Neural progenitor cell (in vitro differentiated cells): Measurements from ENCODE around the gene SETDB2. TPM values are rescaled to one million over a fixed set of nuclear protein-coding genes. Genes with fewer than 3 reads are reported as not detected.

Experiments
- DNase-seq: peaks from one replicate; pipeline ENCODE4 v3.0.0-alpha.2; 2016; ENCODE audit warnings: low spot score
- H2AFZ ChIP-seq: fragments of 200-600 bp; sonication (generic); replicated peaks from 2 replicates; pipeline ENCODE4 v1.6.1; 2016; ENCODE audit warnings: antibody characterized with exemption
- H3F3A ChIP-seq: fragments of 200-600 bp; sonication (generic); 2 replicates; pipeline ENCODE4 v1.6.1; 2016; ENCODE audit warnings: antibody characterized with exemption, low read depth
- H3K27ac ChIP-seq: fragments of 200-600 bp; sonication (generic); 2 replicates; pipeline ENCODE4 v1.5.1; 2016; ENCODE audit warnings: mild to moderate bottlenecking
- H3K27me3 ChIP-seq: fragments of 200-600 bp; sonication (generic); 2 replicates; pipeline ENCODE4 v1.6.1; 2016; ENCODE audit warnings: mild to moderate bottlenecking, moderate library complexity
- H3K36me3 ChIP-seq: fragments of 200-600 bp; sonication (generic); 2 replicates; pipeline ENCODE4 v1.5.1; 2016
- H3K4me1 ChIP-seq: fragments of 200-600 bp; sonication (generic); 2 replicates; pipeline ENCODE4 v1.6.1; 2016; ENCODE audit warnings: mixed run types
- H3K4me2 ChIP-seq: fragments of 200-600 bp; sonication (generic); 2 replicates; pipeline ENCODE4 v1.6.1; 2016
- H3K4me3 ChIP-seq: fragments of 200-600 bp; sonication (generic); 2 replicates; pipeline ENCODE4 v1.5.1; 2016
- H3K79me2 ChIP-seq: fragments of 200-600 bp; sonication (generic); 2 replicates; pipeline ENCODE4 v1.6.1; 2016; ENCODE audit warnings: low read depth
- H3K9ac ChIP-seq: fragments of 200-600 bp; sonication (generic); 2 replicates; pipeline ENCODE4 v1.6.1; 2016
- H3K9me3 ChIP-seq: fragments of 200-600 bp; sonication (generic); 2 replicates; pipeline ENCODE4 v1.5.1; 2016; ENCODE audit warnings: low read depth
- H4K20me1 ChIP-seq: fragments of 200-600 bp; sonication (generic); 2 replicates; pipeline ENCODE4 v1.6.1; 2016; ENCODE audit warnings: low read depth
- H3K27ac Mint-ChIP-seq: 3 replicates; pipeline ENCODE4 v1.8.0; 2021; ENCODE audit warnings: mixed read lengths
- H3K27me3 Mint-ChIP-seq: 2 replicates; pipeline ENCODE4 v1.8.0; 2022; ENCODE audit warnings: low read depth, mild to moderate bottlenecking, inconsistent platforms, moderate library complexity, mixed read lengths; ENCODE audit not compliant: insufficient read depth
- H3K36me3 Mint-ChIP-seq: 3 replicates; pipeline ENCODE4 v1.8.0; 2021; ENCODE audit warnings: mixed read lengths
- H3K4me1 Mint-ChIP-seq: 3 replicates; pipeline ENCODE4 v1.8.0; 2021; ENCODE audit warnings: mixed read lengths
- H3K4me3 Mint-ChIP-seq: 3 replicates; pipeline ENCODE4 v1.8.0; 2021; ENCODE audit warnings: mild to moderate bottlenecking, moderate library complexity, mixed read lengths
- H3K9me3 Mint-ChIP-seq: 3 replicates; pipeline ENCODE4 v1.8.0; 2020; ENCODE audit warnings: mixed read lengths
- CTCF ChIP-seq: fragments of 200-600 bp; sonication (generic); IDR thresholded peaks from 2 replicates; pipeline ENCODE4 v1.5.1; 2017; ENCODE audit warnings: antibody characterized with exemption, mild to moderate bottlenecking
- EZH2 ChIP-seq: fragments of 200-600 bp; sonication (generic); IDR thresholded peaks from 2 replicates; pipeline ENCODE4 v1.6.1; 2017; ENCODE audit warnings: antibody characterized with exemption, mild to moderate bottlenecking, moderate library complexity
- EZH2phosphoT487 ChIP-seq: fragments of 200-600 bp; sonication (generic); IDR thresholded peaks from 2 replicates; pipeline ENCODE4 v1.6.1; 2017; ENCODE audit warnings: antibody characterized with exemption
- total RNA-seq: library from RNA; depleted of rRNA; stranded (reverse); fragments of >200 nt; gene quantifications from 2 replicates; pipeline ENCODE4 v1.2.3, GENCODE V29; 2015; ENCODE audit warnings: low replicate concordance

Gene SETDB2
- total RNA-seq, 1 donor from 2014 or later = 9.5 TPM

- Mint-ChIP-seq H3K4me1 (peaks cover 21% of the 10 kb centered on the region), H3K4me3 (peak overlapping the region; percentile 98), H3K9me3 (no peaks in the 10 kb centered on the region)
These were observed 744 bp upstream of the SETDB2 start for GRCh38 chr13:49443357-49443703.

DNA sequence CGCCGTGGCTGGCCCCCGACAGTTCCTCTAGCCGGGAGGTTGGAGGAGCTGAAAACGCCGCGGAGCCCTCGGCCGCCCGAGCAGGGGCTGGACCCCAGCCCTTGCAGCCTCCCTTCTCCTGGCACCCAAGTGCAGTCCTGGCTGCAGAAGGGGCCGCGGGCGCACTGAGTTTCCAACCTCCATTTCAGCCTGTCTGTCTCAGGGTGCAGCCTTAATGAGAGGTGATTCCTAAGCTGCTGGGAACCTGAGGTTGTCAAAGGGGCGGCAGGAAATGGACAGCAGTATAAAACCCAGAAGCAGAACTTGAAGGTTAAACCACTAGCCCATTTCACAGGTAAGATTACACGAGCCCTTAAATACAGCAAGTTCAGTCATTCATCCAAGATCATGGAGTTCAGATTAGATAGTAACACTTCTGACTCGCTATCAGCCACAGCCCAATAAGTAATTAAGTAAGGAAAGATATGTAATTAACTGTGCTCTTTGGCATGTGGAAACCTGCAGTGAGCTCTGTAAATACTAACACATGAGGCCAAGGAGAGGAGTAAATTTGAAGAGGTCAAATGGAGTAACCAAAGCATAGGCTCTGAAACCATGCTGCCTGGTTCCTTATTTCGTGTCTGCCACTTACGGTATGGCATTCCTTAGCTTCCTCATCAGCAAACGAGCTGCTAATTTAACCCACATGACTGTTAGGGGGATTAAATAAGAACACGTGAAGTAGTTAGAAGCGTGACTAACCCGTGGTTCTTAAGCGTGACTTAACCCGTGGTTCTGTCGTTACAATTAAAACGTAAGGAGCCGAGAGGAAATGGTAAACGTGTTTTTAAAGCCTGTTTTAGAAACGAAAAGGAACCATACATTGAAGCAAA, 686 bp downstream of the SETDB2 start:
- Histone ChIP-seq H3K4me1 (no peaks in the 10 kb centered on the region), H3K4me3 (peak overlapping the region; percentile 68), H3K79me2 (peaks cover 16% of the 10 kb centered on the region), H4K20me1 (no peaks in the 10 kb centered on the region), H3K27me3 (no peaks in the 10 kb centered on the region), H3F3A (peaks cover 14% of the 10 kb centered on the region), H3K4me2 (peak overlapping the region; percentile 92), H3K36me3 (peaks cover 4% of the 10 kb centered on the region), H3K9ac (no peak overlapping the region), H2AFZ (peak overlapping the region; percentile 76), H3K9me3 (no peaks in the 10 kb centered on the region), H3K27ac (no peak overlapping the region)
- Mint-ChIP-seq H3K27me3 (peaks cover 7% of the 10 kb centered on the region), H3K4me3 (peak overlapping the region; percentile 98), H3K36me3 (peaks cover 12% of the 10 kb centered on the region), H3K4me1 (peaks cover 21% of the 10 kb centered on the region), H3K27ac (no peak overlapping the region), H3K9me3 (no peaks in the 10 kb centered on the region)
- peak; percentile 57 for DNase-seq
- no peak for TF ChIP-seq EZH2
- TF ChIP-seq CTCF = no peak
- no peak for TF ChIP-seq EZH2phosphoT487

More at GRCh38 chr13:49443357-49443703, 744 bp upstream of the SETDB2 start:
- Histone ChIP-seq H3K9ac (peak overlapping the region; percentile 76), H2AFZ (peak overlapping the region; percentile 17), H3K79me2 (peaks cover 16% of the 10 kb centered on the region), H3K36me3 (peaks cover 4% of the 10 kb centered on the region), H3K4me3 (peak overlapping the region; percentile 68), H3K27me3 (no peaks in the 10 kb centered on the region), H3F3A (peaks cover 14% of the 10 kb centered on the region), H3K4me1 (no peaks in the 10 kb centered on the region), H3K9me3 (no peaks in the 10 kb centered on the region), H3K4me2 (peak overlapping the region; percentile 78), H3K27ac (peak overlapping the region; percentile 81), H4K20me1 (no peaks in the 10 kb centered on the region)
- peak; percentile 48 for DNase-seq
- Mint-ChIP-seq H3K36me3 (peaks cover 12% of the 10 kb centered on the region), H3K27ac (peak overlapping the region; percentile 99), H3K27me3 (peaks cover 7% of the 10 kb centered on the region)
- TF ChIP-seq EZH2 (no peak), CTCF (no peak), EZH2phosphoT487 (no peak)

DNA sequence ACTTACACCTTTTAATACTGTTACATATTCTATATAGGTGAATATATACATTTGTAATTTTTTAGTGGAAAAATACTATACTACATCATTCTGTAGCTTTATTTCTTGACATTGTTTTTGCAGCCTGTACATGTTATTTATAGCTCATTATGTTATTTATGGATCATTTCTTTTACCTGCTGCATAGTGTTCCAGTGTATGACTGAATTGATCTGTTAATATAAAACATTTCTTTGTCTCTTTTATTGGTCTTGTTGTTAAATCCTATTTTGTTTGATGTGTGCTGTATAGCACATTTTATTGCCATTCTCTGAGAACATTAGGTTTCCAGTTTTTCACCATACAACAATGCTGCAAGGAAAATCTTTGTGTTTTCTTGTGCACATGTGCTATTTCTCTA, 2.4 kb downstream of the SETDB2 start:
- Histone ChIP-seq H3F3A (peaks cover 14% of the 10 kb centered on the region), H3K4me1 (no peaks in the 10 kb centered on the region), H3K9me3 (no peaks in the 10 kb centered on the region), H3K79me2 (peaks cover 16% of the 10 kb centered on the region), H3K9ac (no peak overlapping the region), H3K4me3 (no peak overlapping the region), H3K36me3 (peaks cover 4% of the 10 kb centered on the region), H4K20me1 (no peaks in the 10 kb centered on the region), H3K4me2 (no peak overlapping the region), H2AFZ (no peak overlapping the region), H3K27ac (no peak overlapping the region), H3K27me3 (no peaks in the 10 kb centered on the region)
- no peak for TF ChIP-seq CTCF
- TF ChIP-seq EZH2phosphoT487 = no peak
- TF ChIP-seq EZH2 = no peak
- DNase-seq = no peak
- no peaks in the 10 kb centered on the region for H3K9me3 Mint-ChIP-seq
- peaks cover 21% of the 10 kb centered on the region for H3K4me1 Mint-ChIP-seq
- H3K27ac Mint-ChIP-seq = no peak overlapping the region
- H3K4me3 Mint-ChIP-seq = peak overlapping the region; percentile 74
- H3K27me3 Mint-ChIP-seq = peaks cover 7% of the 10 kb centered on the region
- peaks cover 10% of the 10 kb centered on the region for H3K36me3 Mint-ChIP-seq
